ENCODE measurements around the gene SLC35F3.

DNA sequence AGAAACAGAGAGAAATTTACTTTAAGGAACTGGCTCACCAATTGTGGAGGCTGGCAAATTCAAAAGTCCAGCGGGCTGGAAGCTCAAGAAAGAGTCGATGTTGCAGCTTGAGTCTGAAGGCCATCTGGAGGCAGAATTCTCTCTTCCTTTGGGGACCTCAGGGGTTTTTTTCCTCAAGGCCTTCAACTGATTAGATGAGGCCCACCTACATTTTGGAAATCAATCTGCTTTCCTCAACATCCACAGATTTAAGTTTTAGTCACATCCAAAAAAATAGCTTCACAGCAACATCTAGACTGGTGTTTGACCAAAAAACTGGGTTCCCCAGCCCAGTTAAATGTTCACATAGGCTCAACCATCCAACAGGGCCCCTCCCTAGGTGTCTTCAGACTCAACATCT is 114.9 kb downstream of the SLC35F3 start:
- TF ChIP-seq, protein P1, sequence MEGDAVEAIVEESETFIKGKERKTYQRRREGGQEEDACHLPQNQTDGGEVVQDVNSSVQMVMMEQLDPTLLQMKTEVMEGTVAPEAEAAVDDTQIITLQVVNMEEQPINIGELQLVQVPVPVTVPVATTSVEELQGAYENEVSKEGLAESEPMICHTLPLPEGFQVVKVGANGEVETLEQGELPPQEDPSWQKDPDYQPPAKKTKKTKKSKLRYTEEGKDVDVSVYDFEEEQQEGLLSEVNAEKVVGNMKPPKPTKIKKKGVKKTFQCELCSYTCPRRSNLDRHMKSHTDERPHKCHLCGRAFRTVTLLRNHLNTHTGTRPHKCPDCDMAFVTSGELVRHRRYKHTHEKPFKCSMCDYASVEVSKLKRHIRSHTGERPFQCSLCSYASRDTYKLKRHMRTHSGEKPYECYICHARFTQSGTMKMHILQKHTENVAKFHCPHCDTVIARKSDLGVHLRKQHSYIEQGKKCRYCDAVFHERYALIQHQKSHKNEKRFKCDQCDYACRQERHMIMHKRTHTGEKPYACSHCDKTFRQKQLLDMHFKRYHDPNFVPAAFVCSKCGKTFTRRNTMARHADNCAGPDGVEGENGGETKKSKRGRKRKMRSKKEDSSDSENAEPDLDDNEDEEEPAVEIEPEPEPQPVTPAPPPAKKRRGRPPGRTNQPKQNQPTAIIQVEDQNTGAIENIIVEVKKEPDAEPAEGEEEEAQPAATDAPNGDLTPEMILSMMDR (IDR thresholded peaks at IDR 0.05), result no peak
- TF ChIP-seq POLR2A (IDR thresholded peaks at IDR 0.05), result no peak

All from suprapubic skin (tissue), 3 donors.